CD4-positive, alpha-beta T cell treated with Interleukin-1 beta for 1 hour (primary cell): ENCODE data around the gene GPR18.
"Not testable (repeated sequence)": the region's sequence is repeated elsewhere in the genome, so short reads cannot be mapped to it uniquely, and the experiment has no call there.

Experiments
- DNase-seq, 2 donors: peaks; one replicate each; pipeline ENCODE4 v3.0.0-alpha.2; 2020 to 2022

GPR18 gene

GRCh38 chr13:99265162-99265800, 7.1 kb upstream of the GPR18 start:
- no peak for DNase-seq

GRCh38 chr13:99264051-99264450, 5.9 kb upstream of the GPR18 start:
- DNase-seq = no peak

DNA sequence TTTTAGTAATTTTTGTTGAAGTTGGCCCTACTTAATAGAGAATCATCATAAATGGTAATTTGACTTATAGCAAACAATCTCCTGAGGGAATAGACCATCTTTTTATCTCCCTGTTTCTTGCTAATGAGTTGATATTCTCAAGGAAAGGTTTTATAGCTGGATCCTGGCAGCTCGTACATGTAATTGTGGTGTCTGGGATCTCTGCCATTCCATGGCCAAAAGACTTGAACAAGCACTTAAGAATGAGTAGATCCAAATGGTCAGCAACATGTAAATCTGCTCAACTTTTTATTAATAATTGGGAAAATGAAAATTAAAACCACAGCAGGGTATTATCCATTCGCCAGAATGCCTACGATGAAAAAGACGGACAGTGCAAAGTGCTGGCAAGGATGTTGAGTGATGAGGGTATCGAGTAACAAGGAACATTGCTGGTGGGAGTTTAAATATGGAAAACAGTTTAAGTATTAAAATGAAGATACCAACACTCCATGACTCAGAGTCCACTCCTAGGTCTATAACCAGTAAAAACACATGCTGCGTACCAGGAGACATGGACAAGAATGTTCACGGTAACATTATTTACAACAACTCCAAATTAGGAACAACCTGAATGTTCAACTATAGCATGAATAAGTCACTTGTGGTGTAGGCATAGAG, 5.1 kb upstream of the GPR18 start:
- no peak for DNase-seq

GRCh38 chr13:99261059-99261458, 2.9 kb upstream of the GPR18 start:
- no peak for DNase-seq

- DNase-seq = no peak
Observed at GRCh38 chr13:99260216-99260615, 2.0 kb upstream of the GPR18 start.

DNA sequence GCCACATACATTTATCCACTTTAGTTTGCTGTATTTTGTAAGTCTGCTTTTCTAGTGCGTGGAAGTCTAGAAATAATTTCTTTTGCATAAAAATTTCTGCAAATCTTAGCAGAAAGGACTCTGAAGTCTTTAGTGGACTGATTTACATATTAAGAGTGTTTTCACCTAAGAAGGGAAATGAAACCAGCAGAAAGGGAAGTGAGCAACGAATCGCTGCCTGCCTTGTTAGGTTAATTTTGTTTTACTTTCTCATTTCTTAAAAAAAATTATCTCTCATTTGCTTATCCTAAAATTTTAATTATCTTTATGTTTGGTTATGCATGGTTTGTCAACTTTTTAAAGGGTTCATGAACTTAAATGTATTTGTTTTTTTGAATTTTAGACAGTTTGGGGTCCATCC, 767 bp upstream of the GPR18 start:
- DNase-seq = peak; percentile 42 to 57

DNA sequence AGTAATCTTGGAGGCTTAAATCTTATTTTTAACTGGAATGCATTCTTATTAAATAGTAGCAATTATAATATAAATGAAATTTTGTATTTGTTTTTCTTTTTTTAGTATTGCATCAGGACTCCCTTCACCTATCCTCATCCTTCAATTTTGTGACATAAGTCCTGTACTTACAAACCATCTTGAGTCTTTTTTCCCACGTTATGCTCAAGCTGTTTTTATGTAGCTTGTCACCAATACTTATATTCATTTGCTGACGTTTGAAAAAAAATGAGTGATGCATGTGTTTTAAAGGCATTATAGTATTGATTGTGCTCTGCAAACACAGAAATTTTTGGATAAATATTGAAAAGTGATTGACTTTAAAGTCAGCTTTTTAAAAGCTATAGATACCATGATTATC, 888 bp downstream of the GPR18 start:
- DNase-seq = no peak

DNA sequence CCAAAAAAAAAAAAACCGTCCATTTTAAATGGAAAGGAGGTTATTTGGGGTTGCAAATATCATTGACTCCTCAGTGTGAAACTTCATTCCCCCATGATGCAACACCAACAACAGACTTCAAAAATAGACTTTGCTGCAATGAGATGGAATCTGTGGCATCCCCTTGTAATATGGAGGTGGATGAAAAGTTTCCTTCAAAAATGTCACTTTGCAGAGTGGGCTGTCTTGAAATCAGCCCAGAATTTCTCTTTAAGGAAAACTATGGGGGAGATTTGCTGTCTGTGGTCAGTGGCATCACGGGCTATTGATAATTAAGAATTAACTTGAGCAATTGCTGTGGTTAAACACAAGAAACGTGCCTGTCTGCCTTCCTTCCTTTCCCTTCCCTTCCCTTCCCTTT, 1.5 kb downstream of the GPR18 start:
- no peak for DNase-seq

DNA sequence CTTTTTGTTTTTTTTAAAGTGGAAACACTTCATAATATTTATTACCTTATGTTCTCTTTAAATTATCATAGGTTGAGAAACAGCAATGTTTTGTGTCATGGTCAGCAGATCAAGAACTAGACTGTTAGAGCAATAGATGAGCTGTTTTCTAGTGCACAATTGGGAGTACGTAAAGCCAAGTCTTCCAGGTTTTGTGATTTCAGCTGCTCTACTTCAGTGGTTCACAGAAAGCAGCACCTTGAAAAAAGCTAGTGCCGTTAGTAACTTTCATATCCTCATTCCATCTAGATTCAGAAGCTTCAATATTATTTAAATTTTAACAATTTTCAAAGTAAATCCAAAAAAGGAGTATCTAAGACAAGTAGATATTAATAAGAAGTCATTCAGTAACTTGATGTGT, 1.9 kb downstream of the GPR18 start:
- DNase-seq = no peak

DNA sequence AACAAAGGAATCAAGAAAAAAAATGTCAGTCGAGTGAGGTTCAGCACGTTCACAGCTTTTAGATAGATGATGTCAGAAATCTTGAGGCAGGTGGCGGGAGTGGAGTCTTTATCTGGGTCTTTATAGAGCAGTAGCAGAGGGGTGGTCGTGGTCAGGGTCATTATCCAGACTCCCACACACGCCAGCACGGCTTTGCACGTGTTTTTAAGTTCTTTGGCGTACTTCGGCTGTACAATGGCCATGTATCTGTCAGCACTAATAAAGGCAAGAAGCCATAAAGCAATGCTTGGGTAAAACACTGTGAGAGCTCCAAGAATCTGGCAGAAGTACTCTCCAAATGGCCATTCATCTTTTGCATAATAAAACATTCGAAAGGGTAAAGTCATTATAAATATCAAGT, 2.9 kb downstream of the GPR18 start:
- DNase-seq = no peak

GRCh38 chr13:99254830-99255229, 3.3 kb downstream of the GPR18 start:
- DNase-seq = no peak

DNA sequence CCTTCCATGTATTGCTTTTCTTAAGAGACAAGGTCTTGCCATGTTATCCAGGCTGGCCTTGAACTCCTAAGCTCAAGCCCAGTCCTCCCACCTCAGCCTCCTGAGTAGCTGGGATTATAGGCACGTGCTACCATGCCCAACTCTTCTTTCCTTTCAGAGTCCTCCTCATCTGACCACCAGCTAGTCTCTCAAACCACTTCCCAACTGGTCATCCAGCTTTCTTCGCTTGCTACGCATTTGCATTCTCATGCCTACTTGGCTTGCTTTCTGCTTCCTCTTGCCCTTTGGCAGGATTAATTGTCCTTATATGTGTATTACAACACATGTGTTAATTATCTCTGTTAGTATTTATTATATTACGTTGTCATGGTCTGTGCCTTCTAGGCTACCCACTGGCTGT, 6.3 kb downstream of the GPR18 start:
- no peak for DNase-seq

DNA sequence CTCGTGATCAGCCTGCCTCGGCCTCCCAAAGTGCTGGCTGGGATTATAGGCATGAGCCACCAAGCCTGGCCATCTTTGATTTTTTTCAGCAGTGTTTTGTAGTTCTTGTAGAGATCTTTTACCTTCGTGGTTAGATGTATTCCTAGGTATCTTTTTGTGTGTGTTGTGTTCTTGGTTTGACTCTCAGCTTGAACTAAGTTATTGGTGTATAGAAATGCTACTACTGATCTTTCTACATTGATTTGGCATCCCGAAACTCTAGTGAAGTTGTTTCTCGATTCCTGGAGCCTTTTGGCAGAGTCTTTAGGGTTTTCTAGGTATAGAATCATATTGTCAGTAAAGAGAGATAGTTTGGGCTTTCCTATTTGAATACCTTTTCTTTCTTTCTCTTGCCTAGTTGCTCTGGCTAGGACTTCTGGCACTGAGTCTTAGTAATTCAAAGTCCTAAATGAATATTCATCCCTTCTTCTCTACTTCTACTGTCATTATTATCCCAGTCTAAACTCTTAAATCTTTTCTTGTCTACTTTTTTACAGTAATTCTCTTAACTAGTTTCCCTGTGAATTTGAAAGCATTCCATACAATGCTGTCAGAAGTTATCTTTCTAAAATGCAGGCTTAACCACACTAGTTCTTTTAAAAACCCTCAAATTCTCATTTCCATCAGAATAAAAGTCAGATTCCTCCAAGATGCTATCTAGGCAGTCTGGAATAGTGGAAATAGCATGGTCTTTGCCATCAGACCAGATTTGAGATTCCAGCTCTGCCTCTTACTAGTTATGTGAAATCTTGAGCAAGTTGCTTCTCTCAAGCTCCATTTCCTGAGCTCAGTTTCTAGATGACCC, 7.0 kb downstream of the GPR18 start:
- DNase-seq = no peak

- DNase-seq = not testable (repeated sequence)
Observed at GRCh38 chr13:99249606-99250005, 8.6 kb downstream of the GPR18 start.

DNA sequence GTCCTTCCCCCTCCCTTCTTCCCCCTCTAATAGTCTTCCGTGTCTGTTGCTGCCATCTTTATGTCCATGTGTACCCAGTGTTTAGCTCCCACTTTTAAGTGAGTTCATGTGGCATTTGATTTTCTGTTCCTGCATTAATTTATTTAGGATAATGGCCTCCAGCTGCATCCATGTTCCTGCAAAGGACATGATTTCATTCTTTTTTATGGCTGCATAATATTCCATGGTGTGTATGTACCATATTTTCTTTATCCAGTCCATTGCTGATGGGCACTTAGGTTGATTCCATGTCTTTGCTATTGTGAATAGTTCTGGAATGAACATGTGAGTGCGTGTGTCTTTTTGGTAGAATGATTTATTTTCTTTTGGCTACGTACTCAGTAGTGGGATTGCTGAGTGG, 9.0 kb downstream of the GPR18 start:
- not testable (repeated sequence) for DNase-seq

DNA sequence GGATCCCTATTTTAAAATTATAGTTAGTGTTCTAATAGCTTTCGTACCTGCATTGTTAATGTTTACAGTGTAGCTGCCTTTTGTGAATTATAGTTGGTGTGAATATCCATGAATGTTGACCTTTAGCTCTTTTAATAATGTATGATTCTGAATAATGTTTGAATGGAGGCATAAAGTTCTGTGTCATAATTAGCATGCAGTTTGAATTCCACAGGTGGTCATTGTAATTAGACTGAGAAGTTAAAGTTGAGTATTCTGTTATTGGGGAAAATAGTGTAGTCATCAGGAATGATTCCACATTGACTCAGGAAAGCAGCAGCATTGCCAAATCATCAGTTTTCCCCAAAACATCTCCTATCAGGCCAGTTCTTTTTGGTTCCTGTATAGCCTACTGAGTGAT, 12.1 kb downstream of the GPR18 start:
- DNase-seq = no peak

DNA sequence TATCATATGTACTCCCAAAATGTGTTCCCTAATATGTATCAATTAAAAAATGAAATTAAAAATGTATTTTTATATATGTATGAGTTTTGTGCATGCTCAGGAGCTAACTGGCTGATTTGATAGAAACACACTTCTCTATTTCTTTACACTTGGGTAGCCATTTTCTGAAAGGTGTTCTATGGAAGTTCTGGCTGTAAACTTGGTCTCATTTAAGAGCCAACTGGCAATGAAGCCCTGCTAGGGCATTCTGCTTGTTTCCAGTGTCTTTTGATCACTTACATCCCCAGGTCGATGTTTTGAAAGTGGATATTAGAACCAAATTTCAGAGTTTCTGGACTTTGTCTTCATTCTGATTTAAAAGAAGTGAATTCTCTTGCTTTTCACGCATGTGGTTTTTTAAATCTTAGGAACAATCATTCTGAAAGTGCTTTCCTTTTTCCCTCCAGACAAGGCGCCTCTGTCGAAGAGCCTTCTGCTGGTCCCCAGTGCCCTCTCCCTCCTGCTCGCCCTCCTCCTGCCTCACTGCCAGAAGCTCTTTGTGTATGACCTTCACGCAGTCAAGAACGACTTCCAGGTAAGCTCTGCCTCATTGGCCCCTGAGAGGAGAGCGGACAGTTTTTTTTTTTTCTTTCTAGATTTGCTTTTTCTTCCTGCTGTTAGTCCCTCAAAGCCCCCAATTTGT, 20.1 kb downstream of the GPR18 start:
- peak; percentile 30 to 55 for DNase-seq

GRCh38 chr13:99231721-99232120, 26.5 kb downstream of the GPR18 start:
- peak in 1 of 2 donors; percentile 42 for DNase-seq

- no peak for DNase-seq
Observed at GRCh38 chr13:99230991-99231390, 27.2 kb downstream of the GPR18 start.

GRCh38 chr13:99230588-99230987, 27.6 kb downstream of the GPR18 start:
- DNase-seq = not testable (repeated sequence)

DNA sequence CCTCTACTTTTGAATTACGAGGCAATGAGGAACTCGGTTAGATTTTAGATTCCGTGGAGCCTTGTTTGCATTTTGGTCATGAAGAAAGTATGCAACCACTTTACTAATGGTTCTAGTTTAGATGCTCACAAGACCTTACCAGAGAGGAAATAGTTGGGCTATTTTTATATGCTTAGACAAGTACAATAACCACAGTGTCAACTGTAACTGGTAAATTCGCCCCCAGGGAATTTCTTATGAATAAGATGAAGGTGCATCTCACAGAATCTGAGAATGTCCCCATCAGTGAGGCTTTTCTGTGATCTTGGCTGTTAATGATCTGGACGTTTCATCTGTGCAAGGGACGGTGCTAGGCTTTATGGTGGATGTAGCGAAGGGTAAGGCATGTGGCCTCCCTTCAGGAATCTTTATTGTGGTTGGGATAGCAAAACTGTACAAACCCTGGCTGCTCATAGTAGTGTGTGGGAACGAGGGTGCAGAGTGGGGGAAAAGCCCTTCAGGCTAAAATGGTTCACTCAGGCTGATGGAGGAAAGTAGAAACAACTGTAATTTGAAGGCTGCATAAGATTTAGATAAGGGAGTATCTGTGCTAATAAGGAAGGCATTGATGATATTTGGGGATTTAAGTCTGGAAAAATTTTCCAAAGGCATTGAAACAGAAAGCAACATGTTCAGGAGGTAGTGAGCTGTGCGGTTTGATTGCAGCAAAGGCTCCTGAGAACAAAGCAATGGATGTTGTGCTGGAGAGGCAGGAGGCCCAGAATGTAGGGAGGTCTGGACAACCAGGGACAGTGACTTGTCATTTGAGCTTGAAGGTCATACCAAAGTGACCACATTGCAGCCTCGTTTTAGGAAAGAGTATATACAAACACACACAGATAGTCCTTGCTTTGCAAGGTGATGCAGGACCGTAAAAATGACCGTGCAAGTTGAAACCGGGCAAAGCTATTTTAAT, 29.2 kb downstream of the GPR18 start:
- peak in 1 of 2 donors; percentile 36 for DNase-seq
